Measurements from ENCODE around the gene ANKRD37.

GRCh38 chr4:185369731-185370130 is 26.9 kb upstream of the ANKRD37 start:
- TF ChIP-seq CTCF (conservative IDR thresholded peaks at IDR 0.05; ENCODE audit: low read length) (no peak), EZH2phosphoT487 (IDR thresholded peaks at IDR 0.05; ENCODE audit: borderline replicate concordance) (no peak)

Data from Loucy (cell line).